ENCODE measurements around the gene EFNA4. TPM values are rescaled to one million over a fixed set of nuclear protein-coding genes. Genes with fewer than 3 reads are reported as not detected.

Gene EFNA4
- total and polyA plus RNA-seq, 9 of the 15 experiments (the other 6 are each of a cell fraction or from before 2014, with no cell fraction given): 0.68 to 7.4 (median 6.1) TPM

DNA sequence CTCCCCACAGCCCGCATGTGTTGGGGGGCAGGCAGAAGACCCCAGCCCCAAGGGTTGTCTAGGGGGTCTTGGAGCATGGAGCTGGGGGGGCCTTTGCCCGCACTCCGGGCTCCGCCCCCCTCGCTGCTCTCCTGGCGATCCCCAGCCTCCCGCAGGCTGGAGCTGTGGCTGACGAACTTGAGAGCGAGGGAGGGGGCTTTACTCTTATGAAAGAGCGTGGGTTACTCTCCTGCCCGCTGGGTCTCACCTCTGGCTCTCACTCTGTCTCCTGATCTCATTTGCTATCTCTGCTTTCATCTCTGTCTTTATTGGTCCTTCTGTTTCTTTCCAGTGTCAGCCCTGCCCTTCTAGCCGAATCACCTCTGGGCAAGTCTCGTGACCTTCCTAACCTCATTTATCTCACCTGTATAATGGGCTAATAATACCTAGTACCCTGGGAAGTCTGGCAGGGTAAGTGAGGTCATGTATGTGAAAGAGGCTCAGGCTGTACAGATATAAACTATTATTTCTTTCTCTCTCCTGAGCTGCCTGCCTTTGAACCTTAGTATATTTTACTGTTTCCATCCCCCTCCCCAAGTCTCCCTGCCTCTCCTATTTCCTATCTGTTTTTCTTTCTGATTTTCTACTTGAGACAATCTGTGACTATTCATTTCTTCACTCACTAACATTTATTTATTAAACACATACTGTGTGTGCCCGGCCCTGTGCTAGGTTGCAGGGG lies 731 bp downstream of the EFNA4 start (continued):
- no peak for TF ChIP-seq ZNF780A (CRISPR knock-in tag; IDR thresholded peaks at IDR 0.05)
- no peak for TF ChIP-seq ZNF143 (CRISPR knock-in tag; IDR thresholded peaks at IDR 0.05)
- TF ChIP-seq CGGBP1 (CRISPR knock-in tag; IDR thresholded peaks at IDR 0.05): no peak
- TF ChIP-seq ZNF436 (CRISPR knock-in tag; IDR thresholded peaks at IDR 0.05): no peak
- TF ChIP-seq ARID2 (IDR thresholded peaks at IDR 0.05): no peak
- TF ChIP-seq ILK (tag; IDR thresholded peaks at IDR 0.05; ENCODE audit: borderline replicate concordance, low read depth): no peak
- TF ChIP-seq TGIF2 (CRISPR knock-in tag; IDR thresholded peaks at IDR 0.05): no peak
- no peak for TF ChIP-seq MCM2 (IDR thresholded peaks at IDR 0.05; ENCODE audit: low read depth)
- TF ChIP-seq, protein P1, sequence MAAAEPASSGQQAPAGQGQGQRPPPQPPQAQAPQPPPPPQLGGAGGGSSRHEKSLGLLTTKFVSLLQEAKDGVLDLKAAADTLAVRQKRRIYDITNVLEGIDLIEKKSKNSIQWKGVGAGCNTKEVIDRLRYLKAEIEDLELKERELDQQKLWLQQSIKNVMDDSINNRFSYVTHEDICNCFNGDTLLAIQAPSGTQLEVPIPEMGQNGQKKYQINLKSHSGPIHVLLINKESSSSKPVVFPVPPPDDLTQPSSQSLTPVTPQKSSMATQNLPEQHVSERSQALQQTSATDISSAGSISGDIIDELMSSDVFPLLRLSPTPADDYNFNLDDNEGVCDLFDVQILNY (CRISPR knock-in tag; IDR thresholded peaks at IDR 0.05): no peak
- no peak for TF ChIP-seq EZH2 (IDR thresholded peaks at IDR 0.05; ENCODE audit: borderline replicate concordance, low read depth, low read length)
- no peak for TF ChIP-seq NFYB (IDR thresholded peaks at IDR 0.05; ENCODE audit: extremely low read depth, insufficient read length)
- no peak for TF ChIP-seq MIER1 (IDR thresholded peaks at IDR 0.05; ENCODE audit: low read depth)
- no peak for TF ChIP-seq ZNF282 (CRISPR knock-in tag; IDR thresholded peaks at IDR 0.05)
- TF ChIP-seq SRF (CRISPR knock-in tag; IDR thresholded peaks at IDR 0.05): no peak
- TF ChIP-seq TFE3 (CRISPR knock-in tag; IDR thresholded peaks at IDR 0.05): peak; percentile 53
- no peak for TF ChIP-seq ZFP36 (IDR thresholded peaks at IDR 0.05; ENCODE audit: low read depth, low read length, partially characterized antibody)
- no peak for TF ChIP-seq TAF15 (IDR thresholded peaks at IDR 0.05; ENCODE audit: low read depth, low read length)
- TF ChIP-seq MEF2D (tag; conservative IDR thresholded peaks at IDR 0.05; ENCODE audit: low read depth): 0 out of 2 replicates have a peak, but pooled peaks have one; percentile 29
- TF ChIP-seq MTA2 (IDR thresholded peaks at IDR 0.05; ENCODE audit: low read depth): no peak
- TF ChIP-seq EWSR1 (IDR thresholded peaks at IDR 0.05; ENCODE audit: borderline replicate concordance, low read depth, partially characterized antibody): no peak
- TF ChIP-seq STAG1 (CRISPR knock-in tag; IDR thresholded peaks at IDR 0.05; ENCODE audit: borderline replicate concordance): no peak
- TF ChIP-seq ZNF785 (CRISPR knock-in tag; IDR thresholded peaks at IDR 0.05): no peak
- peak; percentile 98 for TF ChIP-seq HDAC2 (IDR thresholded peaks at IDR 0.05)
- TF ChIP-seq U2AF2 (optimal IDR thresholded peaks at IDR 0.05; ENCODE audit: low read depth, low read length): no peak
- TF ChIP-seq, protein P2, sequence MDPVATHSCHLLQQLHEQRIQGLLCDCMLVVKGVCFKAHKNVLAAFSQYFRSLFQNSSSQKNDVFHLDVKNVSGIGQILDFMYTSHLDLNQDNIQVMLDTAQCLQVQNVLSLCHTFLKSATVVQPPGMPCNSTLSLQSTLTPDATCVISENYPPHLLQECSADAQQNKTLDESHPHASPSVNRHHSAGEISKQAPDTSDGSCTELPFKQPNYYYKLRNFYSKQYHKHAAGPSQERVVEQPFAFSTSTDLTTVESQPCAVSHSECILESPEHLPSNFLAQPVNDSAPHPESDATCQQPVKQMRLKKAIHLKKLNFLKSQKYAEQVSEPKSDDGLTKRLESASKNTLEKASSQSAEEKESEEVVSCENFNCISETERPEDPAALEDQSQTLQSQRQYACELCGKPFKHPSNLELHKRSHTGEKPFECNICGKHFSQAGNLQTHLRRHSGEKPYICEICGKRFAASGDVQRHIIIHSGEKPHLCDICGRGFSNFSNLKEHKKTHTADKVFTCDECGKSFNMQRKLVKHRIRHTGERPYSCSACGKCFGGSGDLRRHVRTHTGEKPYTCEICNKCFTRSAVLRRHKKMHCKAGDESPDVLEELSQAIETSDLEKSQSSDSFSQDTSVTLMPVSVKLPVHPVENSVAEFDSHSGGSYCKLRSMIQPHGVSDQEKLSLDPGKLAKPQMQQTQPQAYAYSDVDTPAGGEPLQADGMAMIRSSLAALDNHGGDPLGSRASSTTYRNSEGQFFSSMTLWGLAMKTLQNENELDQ (CRISPR knock-in tag; IDR thresholded peaks at IDR 0.05; ENCODE audit: borderline replicate concordance): no peak

Measured in K562 (cell line).